Mucosa of descending colon (tissue), 3 donors: ENCODE measurements around the gene PHLDA3. TPM values are rescaled to one million over a fixed set of nuclear protein-coding genes. Genes with fewer than 3 reads are reported as not detected.

Source experiments
- ATAC-seq: fragments of 200-7000 bp; cut with Tn5 transposase; one replicate; pipeline ENCODE4 v1.9.1; 2020; ENCODE audit warnings: mild to moderate bottlenecking, moderate library complexity
- DNase-seq, 3 donors: peaks; one replicate each; pipeline ENCODE4 v3.0.0-alpha.2; 2020
- H3K36me3 ChIP-seq: fragments of 200-600 bp; one replicate; pipeline ENCODE4 v1.8.0; 2021; ENCODE audit warnings: low read depth, mild to moderate bottlenecking
- H3K4me1 ChIP-seq: fragments of 200-600 bp; one replicate; pipeline ENCODE4 v1.8.0; 2021; ENCODE audit warnings: low read depth, mild to moderate bottlenecking
- H3K4me3 ChIP-seq: fragments of 200-600 bp; one replicate; pipeline ENCODE4 v1.8.0; 2021; ENCODE audit warnings: mild to moderate bottlenecking
- H3K9me3 ChIP-seq: fragments of 200-600 bp; one replicate; pipeline ENCODE4 v1.8.0; 2021; ENCODE audit warnings: mild to moderate bottlenecking
- intact Hi-C, 2 donors: fragments of 100-400 bp; cut with DNase I in 1 of 2; cut with micrococcal nuclease in 1 of 2; formaldehyde crosslinking; loops; one replicate each; pipeline versions ENCODE4 v1.11.0 to v1.11.1; 2022; cut with DNase I, micrococcal nuclease
- total RNA-seq, 3 donors: library from RNA; stranded (reverse); fragmentation: NEBNext Ultra II Directional in 2 of 3; extraction: Animal tissue kit (Norgen Biotek cat#: 25700) in 2 of 3; gene quantifications; one replicate each; pipeline versions ENCODE4 v1.2.1 to v1.2.4, GENCODE V29; 2021 to 2023
- TF ChIP-seq, protein P1 (sequence below): fragments of 200-600 bp; IDR thresholded peaks from one replicate; pipeline ENCODE4 v1.8.0; 2022; ENCODE audit warnings: antibody characterized with exemption, mild to moderate bottlenecking
- donor health status: DM: no; HTN: no; CAD: no; lungs with moderate emphysema.
- donor health status: DM: no; HTN: no; CAD: no.
- donor health status: DM: no; HTN: yes; CAD: no.

The PHLDA3 gene
- total RNA-seq, 3 donors from 2014 or later: 8.5 to 106 (median 12.4) TPM

DNA sequence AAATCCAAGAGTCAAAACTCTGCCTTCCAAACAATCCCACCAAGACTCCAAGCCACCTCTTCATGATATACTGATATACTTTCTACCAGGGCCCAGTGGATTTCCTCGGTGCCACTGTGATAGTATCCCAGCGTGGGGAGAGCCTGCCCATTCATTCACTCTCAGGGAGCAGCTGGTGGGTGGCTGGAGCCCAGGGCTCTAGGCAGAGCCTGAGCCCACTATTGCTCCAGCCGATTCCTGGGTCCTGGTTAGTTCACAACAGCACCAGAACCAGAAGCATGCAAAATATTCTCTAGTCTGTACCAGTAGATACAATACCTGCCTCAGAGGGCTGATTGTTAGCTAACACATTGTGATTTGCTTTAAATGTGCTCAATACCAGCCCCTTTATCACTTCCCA is 37.1 kb upstream of the PHLDA3 start:
- TF ChIP-seq, protein P1, sequence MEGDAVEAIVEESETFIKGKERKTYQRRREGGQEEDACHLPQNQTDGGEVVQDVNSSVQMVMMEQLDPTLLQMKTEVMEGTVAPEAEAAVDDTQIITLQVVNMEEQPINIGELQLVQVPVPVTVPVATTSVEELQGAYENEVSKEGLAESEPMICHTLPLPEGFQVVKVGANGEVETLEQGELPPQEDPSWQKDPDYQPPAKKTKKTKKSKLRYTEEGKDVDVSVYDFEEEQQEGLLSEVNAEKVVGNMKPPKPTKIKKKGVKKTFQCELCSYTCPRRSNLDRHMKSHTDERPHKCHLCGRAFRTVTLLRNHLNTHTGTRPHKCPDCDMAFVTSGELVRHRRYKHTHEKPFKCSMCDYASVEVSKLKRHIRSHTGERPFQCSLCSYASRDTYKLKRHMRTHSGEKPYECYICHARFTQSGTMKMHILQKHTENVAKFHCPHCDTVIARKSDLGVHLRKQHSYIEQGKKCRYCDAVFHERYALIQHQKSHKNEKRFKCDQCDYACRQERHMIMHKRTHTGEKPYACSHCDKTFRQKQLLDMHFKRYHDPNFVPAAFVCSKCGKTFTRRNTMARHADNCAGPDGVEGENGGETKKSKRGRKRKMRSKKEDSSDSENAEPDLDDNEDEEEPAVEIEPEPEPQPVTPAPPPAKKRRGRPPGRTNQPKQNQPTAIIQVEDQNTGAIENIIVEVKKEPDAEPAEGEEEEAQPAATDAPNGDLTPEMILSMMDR: no peak
- peaks cover 32% of the 10 kb centered on the region for H3K4me1 ChIP-seq
- no peak for DNase-seq
- H3K9me3 ChIP-seq: no peaks in the 10 kb centered on the region
- H3K4me3 ChIP-seq: no peak overlapping the region
- H3K36me3 ChIP-seq: no peaks in the 10 kb centered on the region
- peak; percentile 5 for ATAC-seq
- intact Hi-C loops: no loop called here

DNA sequence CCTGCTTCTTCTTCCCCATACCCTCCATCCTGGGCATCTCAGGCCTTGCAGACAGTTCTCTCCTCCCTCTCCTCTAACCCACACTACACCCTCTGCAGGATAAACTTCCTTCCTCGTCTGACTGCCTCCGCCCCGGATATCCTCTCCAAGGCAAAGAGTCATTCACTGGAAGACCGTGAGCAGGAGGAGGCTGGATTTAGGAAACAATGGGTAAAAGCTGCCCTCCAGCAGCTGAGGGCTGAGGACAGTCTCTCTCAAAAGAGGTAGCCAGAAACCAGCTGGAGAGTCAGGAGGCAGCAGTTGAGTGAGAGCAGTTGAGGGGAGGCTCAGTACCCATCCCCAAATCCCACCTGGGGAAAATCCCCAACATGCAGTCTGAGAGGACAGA is 36.5 kb upstream of the PHLDA3 start:
- intact Hi-C loops: no loop called here
- Histone ChIP-seq H3K9me3 (no peaks in the 10 kb centered on the region), H3K4me3 (no peak overlapping the region), H3K36me3 (no peaks in the 10 kb centered on the region), H3K4me1 (peaks cover 32% of the 10 kb centered on the region)
- DNase-seq: peak in 2 of 3 donors; percentile 57 to 58
- ATAC-seq: peak; percentile 65
- TF ChIP-seq, protein P1: no peak

DNA sequence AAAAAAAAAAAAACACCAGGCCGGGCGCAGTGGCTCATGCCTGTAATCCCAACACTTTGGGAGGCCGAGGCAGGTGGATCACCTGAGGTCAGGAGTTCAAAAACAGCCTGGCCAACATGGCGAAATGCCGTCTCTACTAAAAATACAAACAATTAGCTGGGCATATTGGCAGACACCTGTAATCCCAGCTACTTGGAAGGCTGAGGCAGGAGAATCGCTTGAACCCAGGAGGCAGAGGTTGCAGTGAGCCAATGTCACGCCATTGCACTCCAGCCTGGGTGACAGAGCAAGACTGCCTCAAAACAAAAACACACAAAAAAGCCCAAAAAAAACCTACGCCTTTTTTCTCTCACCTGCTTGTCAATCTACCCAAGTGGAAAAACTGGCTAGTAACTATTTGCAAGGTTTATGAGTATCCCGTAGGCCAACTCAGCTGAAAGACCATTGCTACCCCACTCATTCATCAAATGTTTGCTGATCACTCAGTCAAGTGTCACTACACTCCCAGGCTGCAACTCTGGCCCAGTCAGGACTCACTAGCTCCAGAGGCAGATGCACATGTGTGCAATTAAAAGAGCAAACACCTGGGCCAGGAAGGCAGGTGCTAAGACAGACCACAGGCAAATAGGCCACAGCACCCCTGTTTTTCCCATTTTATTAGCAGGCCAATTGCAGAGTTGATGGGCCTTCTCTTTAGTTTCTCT is 36.0 kb upstream of the PHLDA3 start:
- Histone ChIP-seq H3K4me1 (peaks cover 32% of the 10 kb centered on the region), H3K36me3 (no peaks in the 10 kb centered on the region), H3K4me3 (no peak overlapping the region), H3K9me3 (no peaks in the 10 kb centered on the region)
- ATAC-seq (peak; percentile 18), DNase-seq (no peak)
- intact Hi-C loops: no loop called here
- TF ChIP-seq, protein P1: no peak

DNA sequence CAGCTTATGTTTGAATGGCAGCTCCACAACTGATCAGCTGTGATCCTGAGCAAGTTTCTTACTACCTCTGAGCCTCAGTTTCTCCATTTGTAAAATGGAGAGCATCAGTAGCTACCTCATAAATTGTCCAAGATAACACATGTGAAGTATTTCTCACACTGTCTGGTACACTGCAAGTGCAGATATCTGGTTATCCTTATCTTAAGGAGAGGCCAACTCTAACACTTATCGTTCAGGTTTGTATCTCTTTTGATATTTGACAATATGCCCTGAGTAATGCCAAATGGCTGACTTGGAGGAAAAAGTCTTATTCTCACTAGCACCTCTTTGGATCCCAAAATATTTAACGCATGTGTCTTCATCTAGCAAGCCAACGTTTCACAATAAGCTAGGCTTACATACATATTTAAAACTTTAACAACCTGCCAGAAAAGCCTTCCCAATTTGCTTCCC is 35.2 kb upstream of the PHLDA3 start:
- H3K36me3 ChIP-seq: no peaks in the 10 kb centered on the region
- TF ChIP-seq, protein P1: no peak
- intact Hi-C loops: no loop called here
- no peaks in the 10 kb centered on the region for H3K9me3 ChIP-seq
- ATAC-seq (no peak), DNase-seq (no peak)
- peaks cover 32% of the 10 kb centered on the region for H3K4me1 ChIP-seq
- no peak overlapping the region for H3K4me3 ChIP-seq

DNA sequence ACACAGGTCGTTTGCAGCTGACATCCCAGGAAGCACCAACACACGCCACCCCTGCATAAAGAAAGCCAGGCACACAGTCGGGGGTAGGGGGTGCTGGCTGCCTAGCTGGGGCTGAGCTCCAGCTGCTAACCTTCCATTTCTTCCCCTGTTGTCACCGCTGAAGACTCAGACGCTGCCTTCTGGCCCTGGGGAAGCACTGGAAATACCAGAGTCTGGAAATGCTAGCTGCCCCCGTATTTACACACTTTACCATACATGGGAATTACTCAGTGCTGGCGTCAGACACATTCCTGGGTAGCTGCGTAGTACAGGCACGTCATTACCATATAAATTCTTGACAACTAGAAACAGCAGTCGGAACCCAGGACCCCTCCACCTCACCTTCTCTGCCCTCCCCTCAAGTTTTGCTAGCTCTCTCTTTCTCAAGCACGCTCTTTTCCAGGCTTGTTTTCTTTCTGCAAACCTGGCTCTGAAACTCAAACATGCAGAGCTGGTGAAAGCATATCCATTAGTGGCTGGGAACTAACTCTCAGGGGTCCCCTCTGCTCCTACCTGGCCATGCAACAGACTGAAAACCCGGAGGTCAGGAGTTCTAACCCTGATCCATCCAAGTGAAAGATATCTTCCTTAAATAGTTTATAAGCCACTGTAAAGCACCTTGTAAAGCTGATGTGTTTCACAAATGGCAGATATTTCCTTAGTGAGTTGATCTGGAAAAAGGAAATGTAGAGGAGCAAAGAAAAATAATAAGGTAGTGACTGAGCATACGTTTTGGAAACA is 34.6 kb upstream of the PHLDA3 start:
- ATAC-seq (no peak), DNase-seq (no peak)
- intact Hi-C loops: no loop called here
- Histone ChIP-seq H3K4me3 (no peak overlapping the region), H3K9me3 (no peaks in the 10 kb centered on the region), H3K36me3 (no peaks in the 10 kb centered on the region), H3K4me1 (peaks cover 32% of the 10 kb centered on the region)
- TF ChIP-seq, protein P1: no peak
